HG02678 (cell line): Measurements from ENCODE around the gene LPAR5.
A peak's percentile ranks its signal among the peaks of the same experiment; 100 is the strongest.

Experiments
- ATAC-seq: cut with Tn5 transposase; IDR thresholded peaks from one replicate; pipeline ENCODE4 v1.9.1; 2021; ENCODE audit warnings: mild to moderate bottlenecking, moderate library complexity; ENCODE audit not compliant: unreplicated experiment

Gene LPAR5

DNA sequence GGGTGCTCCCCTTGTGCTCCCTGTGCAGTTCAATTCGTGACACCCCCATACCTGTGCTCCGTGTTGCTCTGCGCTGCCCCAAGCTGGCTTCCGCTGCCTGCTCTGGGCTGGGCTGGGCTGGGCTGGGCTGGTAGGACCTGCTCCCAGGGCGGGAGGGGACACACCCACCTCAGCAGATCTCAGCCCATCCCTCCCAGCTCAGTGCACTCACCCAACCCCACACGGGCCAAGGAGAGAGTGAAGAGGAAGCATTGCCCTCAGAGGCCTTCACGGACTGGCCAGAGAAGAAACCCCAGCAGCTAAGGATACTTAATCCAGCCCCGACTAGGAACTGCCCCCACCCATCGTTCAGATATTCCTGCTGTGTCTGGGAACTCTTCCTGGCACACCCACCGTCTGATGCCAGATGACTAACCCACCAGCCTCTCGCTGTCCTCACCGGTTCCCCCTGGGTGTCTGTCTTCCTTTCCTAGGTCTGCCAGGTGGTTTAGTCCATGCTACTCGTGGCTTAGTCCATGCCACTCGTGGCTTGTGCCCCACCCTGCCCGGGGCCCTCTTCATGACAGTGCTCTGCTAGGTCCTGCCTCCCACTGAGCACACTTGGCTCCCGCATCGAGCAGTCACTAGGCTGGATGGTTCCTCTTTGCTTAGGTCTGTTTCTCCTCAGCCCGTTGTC lies at the start of gene LPAR5:
Gene LPAR5 (minus strand): TSS at position 104 of the 676 bp plus-strand sequence. CDS start 14,711 bp downstream, outside the sequence.
- no peak for ATAC-seq

DNA sequence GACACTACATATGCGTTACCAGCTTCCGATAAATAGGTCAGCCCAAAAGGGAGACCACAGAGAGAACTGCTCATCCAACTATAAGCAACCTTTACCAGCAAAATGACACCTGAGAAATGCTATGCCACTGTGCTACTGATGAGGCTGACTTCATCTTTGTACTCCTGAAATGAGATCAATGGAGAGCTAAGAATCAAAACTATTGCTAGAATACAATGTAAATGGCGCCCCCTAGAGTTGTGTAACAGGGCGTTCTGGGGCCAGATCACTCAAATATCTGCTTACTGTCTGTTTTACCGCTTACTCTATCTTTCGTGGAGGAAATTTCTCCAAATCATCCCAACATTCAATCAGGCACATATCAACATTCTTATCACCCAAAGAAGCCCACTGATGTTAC lies 48.9 kb upstream of the LPAR5 start:
- ATAC-seq, result no peak

DNA sequence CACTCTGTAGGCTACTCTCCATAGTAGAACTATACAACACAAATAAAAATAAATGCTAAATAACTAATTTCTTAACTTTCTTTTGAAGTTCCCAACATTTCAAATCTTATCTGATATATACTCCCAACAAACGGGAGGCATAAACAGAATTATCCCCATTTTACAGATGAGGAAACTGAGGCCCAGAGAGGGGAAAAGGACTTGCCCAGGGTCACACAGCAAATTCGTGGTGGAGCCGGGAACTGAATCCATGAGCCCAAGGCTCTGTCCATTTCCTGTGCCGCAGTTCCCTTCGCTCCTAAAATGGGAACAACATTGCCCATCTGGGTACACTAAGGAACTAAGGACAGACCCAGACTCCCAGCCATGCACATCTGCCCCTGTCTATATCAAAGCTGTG lies 41.2 kb upstream of the LPAR5 start:
- no peak for ATAC-seq

DNA sequence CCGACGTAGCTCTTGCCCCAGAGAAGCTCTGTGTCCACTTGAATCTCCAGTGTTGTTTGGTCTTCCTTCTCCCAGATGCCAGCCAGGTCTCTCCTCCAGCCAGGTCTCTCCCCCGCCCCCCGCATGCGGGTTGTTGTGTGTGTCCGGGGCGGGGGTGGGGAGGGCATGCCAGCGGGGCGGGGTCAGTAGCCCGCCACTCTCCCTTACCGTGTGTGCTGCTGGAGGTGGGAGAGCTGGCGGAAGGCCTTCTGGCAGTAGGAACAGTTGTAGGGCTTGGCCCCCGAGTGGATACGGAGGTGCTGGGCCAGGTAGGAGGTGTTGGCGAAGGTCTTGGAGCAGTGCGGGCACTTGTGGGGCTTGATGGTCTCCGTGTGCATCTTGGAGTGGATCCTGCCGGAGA lies 36.4 kb upstream of the LPAR5 start:
- ATAC-seq, result no peak

DNA sequence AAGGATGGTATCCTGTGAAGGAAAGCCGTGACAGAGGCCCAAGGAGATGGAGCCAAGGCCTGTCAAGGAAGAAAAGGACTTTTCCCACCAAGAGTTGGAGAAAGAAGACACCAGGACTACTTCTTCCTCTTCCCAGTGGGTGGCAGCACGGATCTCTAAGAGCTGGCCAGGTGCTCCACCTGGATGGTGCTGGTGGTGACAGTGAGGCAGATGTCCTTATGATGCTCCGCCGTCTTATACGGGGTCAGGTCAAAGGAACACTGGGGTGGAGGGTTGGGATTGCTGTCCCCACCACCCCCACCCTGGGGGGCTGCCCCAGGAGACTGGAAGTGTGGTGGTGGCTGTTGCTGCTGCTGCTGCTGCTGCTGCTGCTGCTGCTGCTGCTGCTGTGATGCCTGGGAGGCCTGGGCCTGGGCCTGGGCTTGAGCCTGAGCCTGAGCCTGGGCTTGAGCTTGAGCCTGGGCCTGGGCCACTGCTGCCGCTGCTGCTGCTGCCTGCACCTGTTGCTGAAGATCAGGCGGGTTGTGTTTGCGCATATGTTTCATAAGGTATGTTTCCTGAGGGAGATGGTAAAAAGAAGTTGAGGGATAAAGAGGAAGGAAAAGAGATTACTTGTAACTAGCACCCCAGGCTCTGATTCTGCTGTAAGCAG lies 31.9 kb upstream of the LPAR5 start:
- ATAC-seq, result no peak

DNA sequence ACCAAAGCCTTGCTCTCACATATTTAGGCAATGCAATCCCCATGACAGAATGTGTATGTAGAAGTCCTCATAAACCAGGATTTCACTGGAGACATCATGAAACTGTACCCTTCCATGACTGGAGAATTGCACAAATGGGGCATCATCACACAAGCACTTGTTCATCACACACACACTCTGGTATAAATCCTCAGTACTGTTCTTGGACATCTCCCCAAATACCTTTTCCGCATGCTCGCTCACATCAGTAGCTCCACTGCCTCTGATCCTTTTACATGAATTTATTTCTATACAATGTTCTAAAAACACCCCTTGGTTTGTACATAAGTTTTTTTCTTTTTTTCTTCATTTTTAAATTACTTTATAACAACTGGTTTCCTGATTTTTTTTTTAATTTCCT lies 30.5 kb upstream of the LPAR5 start:
- ATAC-seq, result no peak

DNA sequence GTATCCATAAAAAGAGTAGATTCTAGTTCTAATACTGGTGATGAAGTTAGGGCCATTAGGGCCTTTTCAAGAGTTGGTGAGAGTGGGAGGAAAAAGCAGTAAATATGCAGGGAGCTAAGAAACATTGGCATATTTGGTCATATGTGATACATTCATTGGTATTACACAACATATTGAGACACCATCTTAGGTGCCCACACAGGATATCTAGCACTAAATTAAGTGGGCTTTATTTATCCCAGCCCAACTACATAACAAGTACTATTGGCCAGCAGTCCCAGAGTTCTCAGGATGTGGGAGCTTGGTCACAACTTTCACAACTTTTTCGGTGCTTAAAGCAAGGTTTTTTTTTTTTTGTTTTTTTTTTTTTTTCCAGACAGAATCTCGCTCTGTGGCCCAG lies 29.1 kb upstream of the LPAR5 start:
- no peak for ATAC-seq

DNA sequence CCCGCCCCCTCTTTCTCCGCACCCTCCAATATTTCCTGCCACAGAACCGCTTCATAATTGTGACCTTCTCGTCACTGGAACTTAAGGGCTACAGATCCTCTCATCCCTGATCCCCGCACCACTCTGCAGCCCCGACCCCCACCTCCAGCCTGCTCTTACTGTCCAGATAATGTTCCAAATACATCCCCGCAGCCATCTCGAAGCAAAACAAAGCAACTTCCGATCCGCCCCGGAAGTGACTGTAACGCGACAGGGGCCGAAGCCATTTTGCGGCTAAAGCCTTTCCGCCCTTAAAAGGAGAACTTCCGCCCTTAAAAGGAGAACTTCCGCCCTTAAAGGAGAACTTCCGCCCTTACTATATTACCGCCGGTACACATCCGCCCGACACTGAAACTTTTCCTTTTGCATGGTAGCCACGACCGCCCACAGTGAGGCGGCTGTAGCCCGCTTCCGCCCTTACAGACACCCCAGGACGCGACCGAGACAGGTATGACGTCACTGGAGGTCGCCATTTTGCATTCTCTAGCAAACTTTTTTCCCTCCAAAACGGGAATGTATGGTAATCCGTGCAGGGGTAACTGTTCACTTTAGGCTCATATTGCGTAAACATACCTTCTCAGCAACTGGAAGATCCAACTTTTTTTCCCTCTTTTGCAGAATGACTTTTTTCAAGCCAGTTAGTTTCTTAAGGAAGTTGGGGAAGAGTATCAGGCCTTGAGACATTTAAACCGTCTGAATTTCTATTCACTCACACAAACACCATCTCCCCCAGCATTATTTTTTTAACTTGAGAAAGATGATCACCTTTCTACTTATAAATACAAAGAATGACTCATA lies 27.4 kb upstream of the LPAR5 start, which contains the start of gene ING4:
Gene ING4 (minus strand): TSS at position 214 of the 837 bp plus-strand sequence. CDS start 18 bp downstream, at position 196.
- peak; percentile 98 for ATAC-seq

DNA sequence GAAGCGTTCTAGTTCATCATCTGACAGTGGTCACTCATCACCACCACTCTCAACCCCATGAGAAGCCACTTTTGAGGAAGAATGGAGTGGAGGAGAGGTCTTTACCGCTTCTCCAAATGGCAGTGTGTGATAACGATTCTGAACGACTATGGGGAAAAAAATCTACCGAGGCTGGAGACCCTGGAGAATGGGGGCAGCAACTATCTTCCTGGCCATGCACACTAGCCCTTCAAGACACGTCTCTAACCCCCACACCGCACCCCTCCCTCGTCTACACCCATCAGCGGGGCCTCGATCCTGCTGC lies 26.8 kb upstream of the LPAR5 start:
- ATAC-seq, result peak; percentile 19

DNA sequence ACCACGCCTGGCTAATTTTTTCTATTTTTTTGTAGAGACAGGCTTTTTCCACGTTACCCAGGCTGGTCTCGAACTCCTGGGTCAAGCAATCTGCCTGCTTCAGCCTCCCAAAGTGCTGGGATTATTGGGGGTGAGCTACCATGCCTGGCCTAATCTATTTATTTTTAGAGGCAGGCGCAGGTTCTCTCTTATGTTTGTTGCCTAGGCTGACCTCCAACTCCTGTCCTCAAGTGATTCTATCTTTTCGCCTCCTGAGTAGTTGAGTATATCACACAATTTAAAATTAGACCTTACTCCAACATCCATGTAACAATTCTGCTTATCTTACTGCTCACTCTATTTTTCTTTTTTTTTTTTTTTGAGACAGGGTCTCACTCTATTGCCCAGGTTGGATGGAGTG lies 18.2 kb upstream of the LPAR5 start:
- no peak for ATAC-seq

DNA sequence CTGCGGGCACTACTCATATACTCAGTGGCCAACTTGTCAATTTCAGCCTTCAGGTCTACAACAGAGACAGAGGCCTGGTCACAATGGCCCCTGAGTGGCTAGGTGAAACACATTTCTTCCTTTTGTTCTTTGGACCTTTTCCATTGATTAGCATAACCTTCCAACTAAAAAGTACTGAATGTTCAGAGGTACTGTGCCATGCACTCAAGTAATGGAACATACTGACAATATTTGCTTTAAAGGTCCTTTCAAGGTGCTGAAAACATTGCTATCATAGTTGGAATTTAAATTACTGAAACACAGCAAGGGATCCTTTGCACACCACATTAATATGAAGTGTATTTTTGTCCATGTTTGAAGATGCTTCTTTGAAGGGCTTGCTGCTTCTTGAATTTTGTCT lies 17.6 kb upstream of the LPAR5 start:
- ATAC-seq, result no peak

DNA sequence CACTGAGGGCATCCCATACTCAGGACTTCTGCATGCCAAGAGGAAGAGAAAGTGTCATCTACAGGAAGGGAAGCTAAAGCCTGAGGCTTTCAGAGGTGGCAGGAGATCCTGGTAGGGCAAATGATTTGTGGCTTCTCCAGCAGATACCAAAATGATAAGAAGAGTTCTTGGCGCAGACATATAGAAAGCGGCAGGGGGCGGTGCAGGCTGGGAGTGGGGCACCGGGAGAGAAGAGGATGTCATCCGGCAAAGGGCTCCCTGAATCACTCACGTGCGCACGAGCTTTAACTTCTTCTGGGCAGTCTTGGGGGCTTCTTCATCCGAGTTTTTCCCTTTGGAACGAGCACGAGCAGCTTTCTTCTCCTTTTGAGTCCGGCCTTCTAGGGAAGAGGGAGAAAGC lies 16.6 kb upstream of the LPAR5 start:
- no peak for ATAC-seq

DNA sequence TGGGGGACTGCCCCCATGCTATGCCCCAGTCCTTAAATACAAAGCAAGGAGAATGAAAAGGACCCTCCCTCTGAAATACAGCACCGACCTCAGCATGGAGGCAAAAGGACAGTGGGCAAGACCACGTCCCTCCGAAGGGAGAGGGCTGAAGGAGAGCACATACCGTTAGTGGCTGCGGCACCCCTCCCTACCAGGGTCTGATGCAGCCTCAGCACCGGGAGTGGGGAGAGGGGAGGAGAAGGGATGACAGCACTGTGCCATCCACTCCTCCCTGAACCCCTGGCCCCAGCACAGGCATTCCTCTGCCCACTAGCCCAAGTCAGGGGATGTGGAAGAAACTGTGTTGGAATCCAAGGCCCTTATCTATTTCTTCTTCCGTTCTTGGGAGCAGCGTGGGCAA lies 15.1 kb upstream of the LPAR5 start:
- ATAC-seq, result no peak

DNA sequence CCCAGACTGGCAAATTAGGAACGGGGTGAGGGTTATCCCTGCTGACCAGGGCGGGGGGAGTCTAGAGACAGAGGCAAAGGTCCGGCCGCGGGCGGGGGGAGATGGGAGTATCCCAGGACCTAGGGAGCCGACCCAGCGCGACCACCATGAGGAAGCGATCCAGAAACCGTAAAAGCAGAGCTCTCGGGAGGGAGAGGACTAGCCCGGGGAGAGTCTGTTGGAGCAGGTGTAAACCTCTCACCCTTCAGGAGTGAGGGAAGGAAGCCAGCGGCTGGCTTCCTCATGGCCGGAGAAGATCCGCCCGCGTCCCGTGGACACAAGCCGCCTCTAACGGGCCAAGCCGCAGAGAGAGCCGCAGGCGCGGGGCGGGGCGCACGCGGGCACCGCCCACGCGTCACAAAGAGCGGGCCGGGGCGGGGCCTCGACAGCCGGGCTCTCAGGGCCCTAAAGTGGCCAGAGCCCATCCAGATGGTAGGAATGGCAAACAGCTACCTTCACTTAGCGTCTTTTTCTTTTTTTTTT lies 11.4 kb upstream of the LPAR5 start, which contains the start of gene ACRBP:
Gene ACRBP (minus strand): TSS at position 350 of the 522 bp plus-strand sequence. CDS start 66 bp downstream, at position 284.
- ATAC-seq, result peak; percentile 71

DNA sequence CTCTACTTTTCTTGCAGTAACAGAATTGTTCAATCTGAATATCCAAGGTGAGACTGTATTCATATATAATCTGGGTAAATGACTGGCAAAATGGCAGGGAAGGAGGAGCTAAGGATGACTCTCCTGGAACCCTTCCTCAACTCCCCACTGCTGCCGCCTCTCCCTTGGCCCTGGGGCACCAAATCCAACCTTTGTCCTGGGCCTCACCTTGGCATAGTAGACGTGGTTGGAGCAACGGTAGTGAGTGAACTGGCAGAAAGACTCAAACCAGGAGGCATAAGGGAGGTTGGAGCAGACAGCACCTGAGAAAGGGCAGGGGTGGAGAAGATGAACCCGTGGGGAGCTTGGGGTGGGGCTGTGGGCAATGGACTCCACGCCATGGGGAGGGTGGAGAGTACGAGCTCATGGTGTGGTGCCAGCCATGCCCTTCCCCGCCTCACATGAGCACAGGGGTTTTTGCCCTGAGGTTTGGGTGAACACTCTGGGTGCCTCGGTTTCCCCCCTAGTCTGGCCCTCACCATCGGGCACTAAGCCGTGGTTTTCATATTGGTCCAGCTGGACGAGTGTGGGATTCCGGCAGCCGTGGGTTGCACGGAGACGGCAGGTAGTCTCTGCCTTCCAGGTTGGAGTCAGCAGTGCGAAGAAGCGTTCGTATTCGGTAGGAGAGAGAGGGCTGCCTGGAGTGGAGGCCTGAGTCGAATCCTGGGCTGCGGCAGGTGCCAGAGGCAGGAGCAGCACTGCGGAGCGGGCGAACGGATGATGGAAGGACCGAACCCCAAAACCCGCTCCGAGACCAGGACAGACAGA lies 10.7 kb upstream of the LPAR5 start:
- ATAC-seq, result no peak

DNA sequence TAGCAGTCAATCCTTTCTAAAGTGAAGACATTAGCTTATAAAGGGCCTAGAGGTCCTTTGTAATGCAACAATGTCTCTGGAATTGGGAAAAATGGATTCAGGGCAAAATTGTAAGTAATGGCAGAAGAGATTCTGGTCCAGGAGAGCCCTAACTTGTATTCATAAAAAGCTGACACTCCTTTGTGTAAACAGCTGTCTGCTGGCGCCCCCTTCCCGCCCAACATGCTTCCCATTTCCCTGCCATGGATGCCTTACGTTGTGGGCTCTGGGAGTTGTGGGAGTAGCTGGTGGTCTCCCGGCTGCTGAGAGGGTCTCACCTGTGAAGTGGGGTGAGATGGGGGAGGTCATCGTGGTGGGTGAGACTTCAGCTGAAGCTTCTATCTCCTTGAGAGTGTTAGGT lies 9.1 kb upstream of the LPAR5 start:
- no peak for ATAC-seq

DNA sequence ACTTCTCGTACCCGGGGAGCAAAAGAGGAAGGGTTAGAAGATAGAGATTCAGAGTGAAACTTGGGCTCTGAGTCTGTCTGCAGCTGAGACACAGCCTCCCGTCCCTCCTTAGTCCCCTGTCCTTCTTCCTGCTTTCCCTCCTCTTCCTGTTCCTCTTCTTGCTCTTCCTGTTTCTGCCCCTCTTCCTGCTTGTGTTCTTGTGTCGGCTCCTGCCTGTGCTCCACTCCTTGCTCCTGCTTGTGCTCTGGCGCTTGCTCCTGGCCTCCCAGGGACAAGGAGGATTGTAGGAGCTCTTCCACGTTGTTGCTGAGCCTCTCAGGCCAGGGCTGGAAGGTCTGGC lies 8.5 kb upstream of the LPAR5 start:
- no peak for ATAC-seq

DNA sequence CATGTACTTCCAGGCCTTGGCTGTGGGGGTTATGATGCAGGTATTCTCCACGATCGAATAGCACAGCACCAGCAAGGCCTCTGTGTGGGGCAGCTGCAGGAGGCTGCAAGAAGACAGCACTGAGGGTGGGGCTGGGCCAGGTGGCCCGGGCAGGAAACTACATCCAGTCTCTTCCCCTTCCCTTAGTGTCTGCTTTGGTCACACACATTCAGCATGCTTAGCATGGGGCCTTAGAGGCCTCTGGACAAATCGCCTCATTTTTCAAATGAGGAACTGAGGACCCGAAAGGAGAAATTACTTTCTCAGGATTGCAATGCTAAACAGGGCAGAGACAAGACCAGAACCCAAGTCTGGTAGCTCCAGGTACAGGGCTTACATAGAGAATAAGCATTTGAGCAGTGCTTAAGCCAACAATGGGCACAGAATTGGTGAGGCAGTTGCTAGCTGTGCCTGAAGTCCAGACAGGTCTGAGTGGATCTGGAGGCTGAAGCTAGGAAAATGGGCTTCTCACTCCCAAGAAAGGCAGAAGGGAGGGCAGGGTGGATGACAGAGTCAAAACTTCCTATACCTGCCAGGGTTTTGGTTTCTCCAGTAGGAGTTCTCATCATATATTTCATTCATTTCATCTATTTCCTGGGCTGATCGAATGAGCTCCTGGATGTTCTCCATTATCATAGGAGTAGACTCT lies 8.0 kb upstream of the LPAR5 start:
- no peak for ATAC-seq

DNA sequence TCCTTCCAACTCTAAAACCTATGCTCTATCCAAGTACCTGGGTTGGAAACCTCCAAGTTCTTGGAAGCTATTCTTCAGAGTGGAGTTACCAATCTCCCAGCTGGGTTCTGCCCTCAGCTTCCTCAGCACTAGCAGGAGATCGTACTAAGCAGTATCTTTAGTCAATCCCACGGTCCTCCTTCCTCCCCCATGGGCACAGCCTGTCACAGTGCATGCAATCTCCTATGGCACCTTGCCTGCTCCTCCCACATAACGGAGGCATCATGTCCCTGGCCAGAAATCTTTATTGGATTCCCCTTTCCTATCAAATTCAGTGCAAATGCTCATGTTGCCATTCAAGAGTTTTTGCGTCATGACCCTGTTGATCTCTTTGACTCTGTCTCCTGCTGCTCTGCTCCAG lies 5.4 kb upstream of the LPAR5 start:
- ATAC-seq, result no peak

DNA sequence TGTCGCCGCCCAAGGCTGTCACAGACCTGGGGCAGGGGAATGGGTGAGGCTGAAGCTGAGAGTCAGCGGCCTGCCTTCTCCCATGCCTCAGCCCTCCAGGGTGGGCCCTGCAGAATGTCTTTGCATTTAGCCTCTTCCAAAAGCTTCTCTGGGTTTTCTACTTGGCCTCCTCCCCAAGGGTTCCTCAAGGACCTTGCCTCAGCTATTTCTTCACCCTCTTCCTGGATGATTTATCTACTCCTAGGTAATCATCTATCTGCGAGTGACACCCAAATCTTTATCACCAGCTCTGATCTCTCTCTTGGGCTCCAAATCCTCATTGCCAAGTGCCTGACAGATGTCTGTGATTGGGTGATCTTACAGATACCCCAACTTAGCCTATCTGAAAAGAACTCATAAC lies 4.7 kb upstream of the LPAR5 start:
- ATAC-seq, result no peak
